LNCAP (cell line): ENCODE data around the gene HS6ST3.

Experiments used
- TF ChIP-seq, protein P1 (sequence below): fragments of 450-650 bp; IDR thresholded peaks from 2 replicates; pipeline ENCODE4 v1.5.1; 2017; ENCODE audit warnings: mild to moderate bottlenecking

Gene HS6ST3

GRCh38 chr13:96844616-96845015 lies 754.7 kb downstream of the HS6ST3 start:
- TF ChIP-seq, protein P1, sequence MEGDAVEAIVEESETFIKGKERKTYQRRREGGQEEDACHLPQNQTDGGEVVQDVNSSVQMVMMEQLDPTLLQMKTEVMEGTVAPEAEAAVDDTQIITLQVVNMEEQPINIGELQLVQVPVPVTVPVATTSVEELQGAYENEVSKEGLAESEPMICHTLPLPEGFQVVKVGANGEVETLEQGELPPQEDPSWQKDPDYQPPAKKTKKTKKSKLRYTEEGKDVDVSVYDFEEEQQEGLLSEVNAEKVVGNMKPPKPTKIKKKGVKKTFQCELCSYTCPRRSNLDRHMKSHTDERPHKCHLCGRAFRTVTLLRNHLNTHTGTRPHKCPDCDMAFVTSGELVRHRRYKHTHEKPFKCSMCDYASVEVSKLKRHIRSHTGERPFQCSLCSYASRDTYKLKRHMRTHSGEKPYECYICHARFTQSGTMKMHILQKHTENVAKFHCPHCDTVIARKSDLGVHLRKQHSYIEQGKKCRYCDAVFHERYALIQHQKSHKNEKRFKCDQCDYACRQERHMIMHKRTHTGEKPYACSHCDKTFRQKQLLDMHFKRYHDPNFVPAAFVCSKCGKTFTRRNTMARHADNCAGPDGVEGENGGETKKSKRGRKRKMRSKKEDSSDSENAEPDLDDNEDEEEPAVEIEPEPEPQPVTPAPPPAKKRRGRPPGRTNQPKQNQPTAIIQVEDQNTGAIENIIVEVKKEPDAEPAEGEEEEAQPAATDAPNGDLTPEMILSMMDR: no peak

DNA sequence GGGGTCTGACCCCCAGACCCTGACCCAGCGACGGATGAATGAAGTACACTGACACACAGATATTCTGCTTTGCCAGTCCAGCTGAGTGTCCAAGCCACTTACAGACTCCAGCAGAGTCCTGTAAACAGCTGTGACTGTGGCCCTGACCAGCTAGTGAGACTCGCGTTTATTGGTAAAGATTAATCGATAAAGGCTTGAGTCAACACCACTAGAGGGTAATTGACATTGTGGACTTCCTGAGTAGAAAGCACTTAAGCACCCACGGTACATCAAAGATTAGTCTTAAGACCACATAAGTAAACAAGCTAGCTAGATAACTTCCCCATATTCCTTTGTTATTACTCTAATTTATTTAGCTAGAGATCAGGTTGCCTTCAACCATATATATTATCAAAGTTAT lies 758.4 kb downstream of the HS6ST3 start:
- TF ChIP-seq, protein P1: no peak

GRCh38 chr13:96849091-96849490 lies 759.2 kb downstream of the HS6ST3 start:
- TF ChIP-seq, protein P1: no peak

GRCh38 chr13:96850538-96851145 lies 760.7 kb downstream of the HS6ST3 start:
- TF ChIP-seq, protein P1: no peak

GRCh38 chr13:96851856-96852445 lies 762.0 kb downstream of the HS6ST3 start:
- TF ChIP-seq, protein P1: no peak

- TF ChIP-seq, protein P1: no peak
Measured at GRCh38 chr13:96858133-96858826, 768.4 kb downstream of the HS6ST3 start.

GRCh38 chr13:96860882-96861281 lies 771.0 kb downstream of the HS6ST3 start:
- TF ChIP-seq, protein P1: no peak
